DMS 273 (cell line): Measurements from ENCODE around the gene GNPTG.
A peak's percentile ranks its signal among the peaks of the same experiment; 100 is the strongest.

Source experiments
- DNase-seq: peaks from one replicate; lab custom pipeline; 2025; ENCODE audit not compliant: unreplicated experiment; lab: John Stamatoyannopoulos, UW

Gene GNPTG

GRCh38 chr16:1346422-1347285 is 5.1 kb upstream of the GNPTG start:
- DNase-seq, result peak; percentile 56

DNA sequence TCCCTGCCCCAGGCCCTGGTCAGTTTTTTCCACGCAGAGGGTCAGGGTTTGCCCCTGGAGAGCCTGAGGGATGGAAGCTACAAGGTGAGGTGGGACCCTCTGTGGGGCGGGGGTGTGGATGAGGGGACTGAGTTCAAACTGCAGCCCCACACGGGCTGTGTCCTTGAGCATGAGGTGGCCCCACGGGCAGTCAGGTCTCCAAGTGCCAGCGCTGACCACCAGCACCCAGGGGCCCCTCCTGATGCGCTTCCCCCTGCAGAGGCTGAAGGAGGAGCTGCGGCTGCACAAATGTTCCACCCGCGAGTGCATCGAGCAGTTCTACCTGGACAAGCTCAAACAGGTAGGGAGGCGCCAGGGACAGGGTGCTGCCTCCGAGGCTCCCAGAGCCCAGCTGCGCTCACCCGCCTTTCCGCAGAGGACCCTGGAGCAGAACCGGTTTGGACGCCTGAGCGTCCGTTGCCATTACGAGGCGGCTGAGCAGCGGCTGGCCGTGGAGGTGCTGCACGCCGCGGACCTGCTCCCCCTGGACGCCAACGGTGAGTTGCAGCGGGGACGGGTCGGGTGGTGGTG is 4.4 kb upstream of the GNPTG start:
- DNase-seq, result no peak

DNA sequence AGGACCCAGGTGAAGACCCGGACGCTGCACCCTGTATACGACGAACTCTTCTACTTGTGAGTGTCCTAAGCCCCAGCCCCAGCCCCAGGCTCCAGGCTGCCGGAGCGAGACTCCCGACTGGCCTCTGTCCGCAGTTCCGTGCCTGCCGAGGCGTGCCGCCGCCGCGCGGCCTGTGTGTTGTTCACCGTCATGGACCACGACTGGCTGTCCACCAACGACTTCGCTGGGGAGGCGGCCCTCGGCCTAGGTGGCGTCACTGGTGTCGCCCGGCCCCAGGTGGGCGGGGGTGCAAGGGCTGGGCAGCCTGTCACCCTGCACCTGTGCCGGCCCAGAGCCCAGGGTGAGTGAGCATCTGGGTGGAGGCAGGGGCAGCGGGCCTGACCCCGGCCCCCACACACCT is 3.8 kb upstream of the GNPTG start:
- DNase-seq, result no peak

DNA sequence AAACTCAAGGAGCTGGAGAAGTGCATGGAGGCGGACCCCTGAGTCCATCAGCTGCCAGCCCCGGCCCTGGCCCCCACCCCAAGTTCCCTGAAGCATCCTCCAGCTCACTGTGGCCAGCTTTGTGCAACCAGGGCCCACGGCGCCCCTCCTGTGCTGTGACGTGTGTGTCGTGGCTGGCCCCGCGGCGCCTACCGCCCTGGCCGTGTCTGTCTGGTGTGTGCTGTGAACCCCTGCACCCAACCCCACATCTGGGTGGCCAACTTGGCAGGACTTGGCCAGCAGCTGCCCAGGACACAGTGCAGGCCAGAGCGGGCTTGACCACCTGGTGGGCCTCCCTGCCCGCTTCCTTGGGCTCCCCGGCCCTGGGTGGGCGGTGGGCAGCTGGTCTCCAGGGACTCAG is 3.3 kb upstream of the GNPTG start:
- no peak for DNase-seq

DNA sequence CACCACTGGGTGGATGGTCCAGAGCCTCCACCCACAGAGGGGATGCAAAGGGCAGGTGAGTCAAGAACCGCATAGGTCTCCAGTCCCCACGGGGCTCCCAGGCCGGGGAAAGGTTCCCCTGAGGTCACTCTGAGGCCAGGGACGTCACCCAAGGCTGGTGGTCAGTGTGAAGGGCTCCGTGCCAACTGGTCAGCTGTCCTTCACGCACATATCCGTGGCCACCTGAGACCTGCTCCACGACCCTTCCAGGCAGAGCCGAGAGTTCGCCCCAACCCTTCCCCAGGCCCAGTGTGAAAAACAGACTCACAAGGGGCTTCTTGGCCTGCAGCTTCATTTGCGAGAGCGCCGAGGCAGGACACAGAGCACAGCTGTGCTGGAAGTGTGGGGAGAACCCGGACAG is 2.8 kb upstream of the GNPTG start:
- no peak for DNase-seq

DNA sequence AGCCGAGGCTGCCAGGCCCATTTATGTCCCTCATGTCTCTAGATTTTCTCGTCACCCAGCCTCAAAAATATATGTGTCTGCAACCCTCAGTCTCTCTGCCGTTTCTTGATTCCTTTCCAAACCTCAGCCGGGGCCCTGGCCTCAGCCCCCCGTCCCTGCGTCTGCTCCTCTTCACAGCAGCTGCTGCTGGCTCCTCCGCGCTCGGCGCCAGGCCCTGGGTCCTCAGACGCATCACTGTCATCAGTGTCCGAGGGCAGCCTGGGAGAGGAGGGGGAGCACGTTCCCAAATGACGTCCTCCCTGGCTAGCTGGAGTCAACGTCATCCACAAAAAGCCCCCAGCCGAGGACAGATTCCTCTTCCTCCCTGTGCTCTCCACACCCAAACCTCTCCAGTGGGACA is 2.4 kb upstream of the GNPTG start:
- no peak for DNase-seq

DNA sequence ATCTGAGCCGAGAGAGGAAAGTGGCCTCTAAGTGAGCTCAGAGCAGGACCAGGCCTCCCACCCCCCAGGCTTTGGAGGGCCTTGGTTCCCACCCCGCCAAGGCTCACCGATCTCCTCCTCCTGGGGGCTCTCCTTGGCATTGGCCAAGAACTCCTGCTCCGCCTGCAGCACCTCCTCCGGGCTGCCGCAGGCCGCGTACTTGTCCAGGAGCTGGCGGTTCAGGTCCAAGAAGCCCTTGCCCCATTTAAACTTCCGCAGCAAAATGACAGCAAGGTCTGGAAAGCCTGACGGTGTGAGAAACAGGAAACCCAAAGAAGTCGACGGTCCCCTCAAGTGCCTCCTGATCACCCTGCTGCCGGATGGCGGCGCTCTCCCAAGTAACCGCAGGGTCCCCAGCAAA is 1.8 kb upstream of the GNPTG start:
- no peak for DNase-seq

GRCh38 chr16:1350691-1351090 is 1.0 kb upstream of the GNPTG start:
- DNase-seq, result no peak

- DNase-seq, result no peak
Observed at GRCh38 chr16:1351215-1351581, 533 bp upstream of the GNPTG start.

DNA sequence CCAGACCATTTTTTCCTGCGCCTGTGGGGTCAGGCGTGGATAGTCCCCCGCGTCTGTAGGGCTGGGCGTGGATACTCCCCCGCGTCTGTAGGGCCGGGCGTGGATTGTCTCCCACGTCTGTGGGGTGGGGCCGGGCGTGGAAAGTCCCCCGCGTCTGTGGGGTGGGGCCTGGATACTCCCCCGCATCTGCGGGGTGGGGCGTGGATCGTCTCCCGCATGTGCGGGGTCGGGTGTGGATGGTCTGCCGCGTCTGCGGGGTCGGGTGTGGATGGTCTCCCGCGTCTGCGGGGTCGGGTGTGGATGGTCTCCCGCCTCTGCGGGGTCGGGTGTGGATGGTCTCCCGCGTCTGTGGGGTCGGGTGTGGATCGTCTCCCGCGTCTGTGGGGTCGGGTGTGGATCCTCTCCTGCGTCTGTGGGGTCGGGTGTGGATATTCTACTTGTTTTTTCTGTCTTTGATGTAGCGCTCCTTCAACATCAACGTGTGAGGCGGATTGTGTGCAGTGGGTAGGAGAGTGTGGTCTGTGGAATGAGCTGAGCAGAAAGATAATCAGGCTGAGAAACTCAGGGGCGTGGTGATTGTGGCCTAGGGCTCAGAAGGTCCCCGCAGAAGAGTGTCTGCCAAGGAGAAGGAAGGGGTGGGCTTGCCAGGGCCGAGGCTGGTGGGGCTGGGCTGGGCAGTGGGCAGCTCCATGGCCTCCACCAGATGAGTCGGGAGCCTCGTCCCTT is 3.2 kb downstream of the GNPTG start:
- no peak for DNase-seq

GRCh38 chr16:1355591-1355990 is 3.9 kb downstream of the GNPTG start:
- DNase-seq, result no peak

- DNase-seq, result no peak
Observed at GRCh38 chr16:1356061-1356900, 4.5 kb downstream of the GNPTG start.

DNA sequence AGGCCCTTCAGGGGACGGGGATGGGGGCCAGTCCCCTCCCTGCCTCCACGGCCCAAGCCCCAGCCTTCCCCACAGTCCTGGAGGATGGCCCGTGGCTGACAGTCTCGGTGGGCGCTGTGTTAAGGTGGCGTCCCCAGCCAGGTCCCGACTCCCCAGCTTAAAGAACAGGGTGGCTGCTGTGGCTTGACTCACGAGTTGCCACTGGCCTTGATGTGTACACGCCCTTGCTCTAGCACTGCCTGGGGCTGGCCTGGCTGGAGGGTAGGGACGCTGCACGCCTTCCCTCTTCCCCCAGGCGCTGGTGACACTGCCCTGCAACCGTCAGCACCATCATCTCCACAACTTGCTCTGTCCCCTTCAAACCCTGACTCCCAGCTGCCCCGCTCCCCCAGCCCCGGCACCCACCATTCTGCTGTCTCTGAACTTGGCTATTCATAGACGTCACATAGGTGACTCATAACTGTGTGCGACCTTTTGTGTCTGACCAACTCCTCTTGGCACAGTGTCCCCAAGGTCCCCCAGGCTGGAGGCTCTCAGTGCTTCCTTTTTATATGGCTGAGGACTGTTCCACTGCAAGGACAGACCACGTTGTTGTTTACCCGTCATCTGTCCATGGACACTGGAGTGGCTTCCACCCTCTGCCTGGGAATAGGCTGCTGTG is 6.3 kb downstream of the GNPTG start:
- no peak for DNase-seq

GRCh38 chr16:1361685-1362360 is 10.1 kb downstream of the GNPTG start:
- no peak for DNase-seq

- no peak for DNase-seq
Observed at GRCh38 chr16:1362807-1363206, 11.1 kb downstream of the GNPTG start.

DNA sequence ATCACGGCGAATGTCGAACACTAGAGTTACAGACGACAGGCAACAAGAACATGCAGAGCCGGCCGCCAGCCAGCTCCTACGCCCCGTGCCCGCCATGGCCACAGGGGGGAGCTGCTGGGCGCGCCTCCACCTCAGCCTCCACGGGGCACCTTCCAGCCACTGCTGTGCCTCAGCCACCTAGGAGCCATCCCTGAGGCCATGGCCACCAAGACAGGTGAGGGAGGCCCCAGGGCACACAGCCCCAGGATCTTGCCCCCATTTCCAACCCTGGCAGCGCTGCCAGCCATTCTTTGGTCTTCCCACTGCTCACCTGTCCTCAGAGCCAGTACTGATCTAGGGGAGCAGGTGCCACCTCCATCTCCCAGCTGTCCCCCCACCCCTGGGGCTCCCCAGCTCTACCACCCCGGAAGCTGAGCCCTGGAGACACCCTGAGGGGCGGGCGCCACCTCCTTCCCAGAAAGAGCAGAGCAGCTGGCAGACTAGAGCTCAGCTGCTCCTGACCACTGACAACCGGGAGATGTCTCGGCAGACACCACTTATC is 11.8 kb downstream of the GNPTG start:
- DNase-seq, result peak; percentile 79

GRCh38 chr16:1364510-1364909 is 12.8 kb downstream of the GNPTG start:
- DNase-seq, result no peak

- no peak for DNase-seq
Observed at GRCh38 chr16:1366060-1366711, 14.5 kb downstream of the GNPTG start.

GRCh38 chr16:1366712-1367299 is 15.1 kb downstream of the GNPTG start:
- DNase-seq, result no peak
